ELF-1 (cell line): Measurements from ENCODE around the gene RNF180.
"Not testable (repeated sequence)": the region's sequence is repeated elsewhere in the genome, so short reads cannot be mapped to it uniquely, and the experiment has no call there.

Source experiments
- DNase-seq: peaks from one replicate; pipeline ENCODE4 v3.0.0-alpha.2; 2016; ENCODE audit warnings: low read depth, low spot score

The RNF180 gene

GRCh38 chr5:64364426-64364825, 198.8 kb downstream of the RNF180 start:
- no peak for DNase-seq

DNA sequence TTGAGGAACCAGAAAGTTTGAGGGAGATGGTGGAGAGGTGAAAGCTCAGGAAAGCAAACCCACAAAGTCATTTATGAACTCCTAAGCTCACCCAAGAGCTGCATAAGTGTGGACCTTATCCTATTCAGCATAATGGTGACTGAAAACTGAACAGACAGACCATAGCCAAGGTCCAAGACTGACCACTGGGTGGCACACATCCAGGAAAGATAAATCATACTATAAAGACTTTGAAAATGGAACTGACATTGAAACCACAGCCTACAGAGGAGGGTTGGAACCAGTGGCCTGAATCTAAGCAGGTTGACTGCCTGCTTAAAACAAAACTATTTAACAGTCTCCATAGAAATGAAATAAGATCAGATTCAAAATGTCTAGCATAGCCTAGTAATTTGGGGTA, 219.1 kb downstream of the RNF180 start:
- DNase-seq = peak; percentile 1

GRCh38 chr5:64397552-64397951, 231.9 kb downstream of the RNF180 start:
- DNase-seq = no peak

DNA sequence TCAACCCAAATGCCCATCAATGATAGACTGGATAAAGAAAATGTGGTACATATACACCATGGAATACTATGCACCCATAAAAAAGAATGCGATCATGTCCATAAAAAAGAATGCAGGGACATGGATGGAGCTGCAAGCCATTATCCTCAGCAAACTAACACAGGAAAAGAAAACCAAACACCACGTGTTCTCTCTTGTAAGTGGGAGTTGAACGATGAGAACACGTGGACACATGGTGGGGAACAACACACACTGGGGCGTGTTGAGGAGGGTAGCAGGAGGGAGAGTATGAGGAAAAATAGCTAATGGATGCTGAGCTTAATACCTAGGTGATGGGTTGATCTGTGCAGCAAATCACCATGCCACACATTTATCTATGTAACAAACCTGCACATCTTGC, 233.1 kb downstream of the RNF180 start:
- DNase-seq = not testable (repeated sequence)

DNA sequence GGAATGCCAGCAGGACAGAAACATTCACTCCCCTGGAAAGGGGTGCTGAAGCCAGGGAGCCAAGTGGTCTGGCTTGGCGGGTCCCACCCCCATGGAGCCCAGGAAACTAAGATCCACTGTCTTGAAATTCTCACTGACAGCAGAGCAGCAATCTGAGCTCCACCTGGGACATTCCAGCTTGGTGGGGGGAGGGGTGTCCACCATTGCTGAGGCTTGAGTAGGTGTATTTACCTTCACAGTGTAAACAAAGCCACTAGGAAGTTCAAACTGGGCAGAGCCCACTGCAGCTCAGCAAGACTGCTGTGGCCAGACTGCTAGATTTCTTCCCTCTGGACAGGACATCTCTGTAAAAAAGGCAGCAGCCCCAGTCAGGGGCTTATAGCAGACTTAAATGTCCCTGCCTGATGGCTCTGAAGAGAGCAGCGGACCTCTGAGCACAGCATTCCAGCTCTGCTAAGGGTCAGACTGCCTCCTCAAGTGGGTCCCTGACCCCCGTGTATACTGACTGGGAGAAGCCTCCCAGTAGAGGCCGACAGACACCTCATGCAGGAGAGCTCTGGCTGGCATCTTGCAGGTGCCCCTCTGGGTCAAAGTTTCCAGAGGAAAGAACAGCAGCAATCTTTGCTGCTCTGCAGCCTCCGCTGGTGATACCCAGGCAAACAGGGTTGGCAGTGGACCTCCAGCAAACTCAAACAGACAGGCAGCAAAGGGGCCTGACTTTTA, 241.6 kb downstream of the RNF180 start:
- peak; percentile 49 for DNase-seq

DNA sequence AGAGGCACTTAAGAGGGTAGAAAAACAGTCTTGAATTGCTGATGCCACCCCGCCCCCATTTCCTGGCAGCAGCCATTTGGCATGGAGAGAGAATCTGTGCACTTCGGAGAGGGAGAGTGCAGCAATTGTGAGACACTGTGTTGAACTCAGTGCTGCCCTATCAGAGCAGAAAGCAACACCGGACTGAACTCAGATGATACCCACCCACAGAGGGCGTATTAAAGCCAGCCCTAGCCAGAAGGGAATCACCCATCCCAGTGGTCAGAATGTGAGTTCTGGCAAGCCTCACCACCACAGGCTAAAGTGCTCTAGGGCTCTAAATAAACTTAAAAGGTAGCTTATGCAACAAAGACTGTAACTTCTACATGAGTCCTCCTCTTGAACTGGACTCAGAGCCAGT, 251.7 kb downstream of the RNF180 start:
- DNase-seq = peak; percentile 17

GRCh38 chr5:64418013-64418412, 252.4 kb downstream of the RNF180 start:
- no peak for DNase-seq
